T-cell (primary cell): ENCODE data around the gene REXO2. TPM values are rescaled to one million over a fixed set of nuclear protein-coding genes. Genes with fewer than 3 reads are reported as not detected.

Source experiments
- ATAC-seq, 4 experiments: fragments of 200-7000 bp in 3 of 4; fragments of 150-1000 bp in 1 of 4; cut with Tn5 transposase; replicated peaks in 1 of 4; 1 replicate in 3 of 4; 2 replicates in 1 of 4; pipeline ENCODE4 v1.10.0; 2021; ENCODE audit warnings: moderate library complexity in 3 of 4, mild to moderate bottlenecking in 2 of 4, moderate number of reproducible peaks in 1 of 4
- CTCF ChIA-PET, 2 donors: fragments of 300-600 bp; sonication (Branson Sonifier 250); formaldehyde crosslinking; loops; one replicate each; lab custom pipeline; 2022; ENCODE audit warnings: antibody characterized with exemption in 2 of 2; lab: Charles Lee
- POLR2A ChIA-PET, 2 donors: fragments of 300-600 bp; sonication (Branson Sonifier 250); formaldehyde crosslinking; loops; one replicate each; lab custom pipeline; 2022; ENCODE audit warnings: antibody characterized with exemption in 2 of 2; lab: Charles Lee
- DNase-seq, 35 experiments: peaks; one replicate each; pipeline versions ENCODE4 v3.0.0 to v3.0.0-alpha.2; 2013 to 2023
- H3K27ac ChIP-seq: one replicate; pipeline ENCODE4 v1.5.1; 2013; ENCODE audit warnings: low read length
- H3K27me3 ChIP-seq, 2 experiments: replicated peaks in 1 of 2; 1 replicate in 1 of 2; 2 replicates in 1 of 2; pipeline versions ENCODE4 v1.6.1 to v1.7.0; 2013; ENCODE audit warnings: low read length in 1 of 2, mixed read lengths in 1 of 2; ENCODE audit not compliant: control insufficient read depth in 2 of 2, insufficient read depth in 2 of 2; ENCODE audit errors: extremely low read depth in 1 of 2
- H3K36me3 ChIP-seq, 2 donors: 1 replicate in 1 of 2; 2 replicates in 1 of 2; pipeline versions ENCODE4 v1.6.1 to v1.7.0; 2013; ENCODE audit warnings: low read length in 1 of 2; ENCODE audit not compliant: control insufficient read depth in 2 of 2, insufficient read depth in 1 of 2; ENCODE audit errors: extremely low read depth in 1 of 2
- H3K4me1 ChIP-seq, 2 experiments: 1 replicate in 1 of 2; 2 replicates in 1 of 2; pipeline versions ENCODE4 v1.6.1 to v1.7.0; 2013; ENCODE audit warnings: low read length in 2 of 2, mixed read lengths in 1 of 2; ENCODE audit not compliant: insufficient read depth in 2 of 2, control insufficient read depth in 1 of 2; ENCODE audit errors: extremely low read depth in 1 of 2
- H3K4me3 ChIP-seq, 2 donors: 1 replicate in 1 of 2; 2 replicates in 1 of 2; pipeline versions ENCODE4 v1.5.1 to v1.7.0; 2013; ENCODE audit warnings: mild to moderate bottlenecking in 2 of 2, low read length in 1 of 2, moderate library complexity in 1 of 2; ENCODE audit not compliant: control insufficient read depth in 1 of 2; ENCODE audit errors: extremely low read depth in 1 of 2
- H3K9me3 ChIP-seq: 2 replicates; pipeline ENCODE4 v1.7.0; 2013
- H3K27ac Mint-ChIP-seq, 2 donors: one replicate each; pipeline ENCODE4 v1.8.0; 2020 to 2021; ENCODE audit warnings: mild to moderate bottlenecking in 2 of 2, mixed read lengths in 2 of 2
- H3K27me3 Mint-ChIP-seq, 2 donors: one replicate each; pipeline ENCODE4 v1.8.0; 2021 to 2022; ENCODE audit warnings: mixed read lengths in 2 of 2
- H3K36me3 Mint-ChIP-seq: one replicate; pipeline ENCODE4 v1.8.0; 2021; ENCODE audit warnings: mixed read lengths
- H3K4me1 Mint-ChIP-seq, 3 donors: one replicate each; pipeline ENCODE4 v1.8.0; 2020 to 2022; ENCODE audit warnings: mixed read lengths in 3 of 3, mild to moderate bottlenecking in 1 of 3
- H3K4me3 Mint-ChIP-seq, 3 donors: one replicate each; pipeline ENCODE4 v1.8.0; 2020 to 2022; ENCODE audit warnings: mild to moderate bottlenecking in 3 of 3, mixed read lengths in 3 of 3, moderate library complexity in 3 of 3
- H3K9me3 Mint-ChIP-seq, 3 donors: one replicate each; pipeline ENCODE4 v1.8.0; 2020 to 2022; ENCODE audit warnings: mixed read lengths in 3 of 3
- total RNA-seq, 35 experiments: library from RNA in 6 of 35; stranded (reverse) in 6 of 35; fragments of 120-200 nt in 1 of 35; gene quantifications; one replicate each; pipeline versions ENCODE4 v1.2.1 to v1.2.4 and lab custom pipeline; 2013 to 2026

Gene REXO2
- total RNA-seq, 5 donors from 2014 or later (not counting 1 experiment from before 2014, with no cell fraction given), result 30.1 to 73.9 (median 63.6) TPM

DNA sequence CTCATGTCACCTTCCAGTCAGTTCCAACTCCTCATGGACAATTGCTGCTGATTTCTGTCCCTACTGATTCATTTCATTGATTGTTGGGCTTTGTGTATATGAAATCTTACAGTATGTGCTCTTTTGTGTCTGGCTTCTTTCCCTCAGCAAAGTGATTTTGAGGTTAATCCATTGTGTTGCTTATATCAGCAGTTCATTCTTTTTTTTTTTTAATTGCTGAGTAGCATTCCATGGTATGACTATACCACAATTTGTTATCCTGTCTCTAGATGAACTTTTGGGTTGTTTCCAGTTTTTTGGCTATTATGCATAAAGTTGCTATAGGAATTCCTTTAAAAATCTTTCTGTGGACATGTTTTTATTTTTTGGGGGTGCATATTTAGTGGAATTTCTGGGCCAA, 60.5 kb downstream of the REXO2 start:
- POLR2A ChIA-PET, result no interaction called here
- ATAC-seq (no peak), DNase-seq (no peak)
- Mint-ChIP-seq H3K9me3 (peaks cover under 1 to 3% (median 2%) of the 10 kb centered on the region in 3 donors), H3K4me3 (no peak overlapping the region), H3K27me3 (peaks cover 7 to 14% of the 10 kb centered on the region in 2 donors), H3K36me3 (no peaks in the 10 kb centered on the region), H3K4me1 (no peaks in the 10 kb centered on the region), H3K27ac (no peak overlapping the region)
- H3K4me1 ChIP-seq, result no peaks in the 10 kb centered on the region
- no peaks in the 10 kb centered on the region for H3K9me3 ChIP-seq
- H3K27ac ChIP-seq, result no peak overlapping the region
- CTCF ChIA-PET, result no interaction called here
- no peaks in the 10 kb centered on the region for H3K36me3 ChIP-seq
- H3K27me3 ChIP-seq, result peaks cover 0 to 8% of the 10 kb centered on the region in 2 experiments
- H3K4me3 ChIP-seq, result no peak overlapping the region

Other genes with a start within 250 kb of the REXO2 start
- gene NNMT, start 143.1 kb upstream of the REXO2 start, total RNA-seq, result under 1 TPM in 1 of 5 donors, not detected in 4; 0.41 TPM
- 10 to 100 TPM in 4 of 5 donors, 1 to 10 TPM in 1; 8.2 to 15.2 (median 12.1) TPM for gene C11orf71, start 39.0 kb upstream of the REXO2 start, total RNA-seq
- 10 to 100 TPM; 21.1 to 70.0 (median 24.5) TPM for gene RBM7, start 38.8 kb upstream of the REXO2 start, total RNA-seq
- not detected for gene NXPE1, start 120.4 kb downstream of the REXO2 start, total RNA-seq
- gene NXPE4, start 156.3 kb downstream of the REXO2 start, total RNA-seq, result not detected
- under 1 TPM in 1 of 5 donors, not detected in 4; 0.18 TPM for gene NXPE2, start 239.1 kb downstream of the REXO2 start, total RNA-seq